ENCODE data around the gene RFX4. TPM values are rescaled to one million over a fixed set of nuclear protein-coding genes. Genes with fewer than 3 reads are reported as not detected.

The RFX4 gene
- total RNA-seq, 1 donor from 2014 or later = 53.8 TPM

GRCh38 chr12:106672314-106673025 lies 89.7 kb downstream of the RFX4 start:
- Mint-ChIP-seq H3K36me3 (ENCODE audit: low read depth) (peaks cover 17% of the 10 kb centered on the region), H3K27ac (ENCODE audit: unreplicated experiment) (peak overlapping the region; percentile 96), H3K27me3 (ENCODE audit: low read depth) (no peaks in the 10 kb centered on the region), H3K4me1 (peaks cover 73% of the 10 kb centered on the region), H3K4me3 (peak overlapping the region; percentile 69), H3K9me3 (peaks cover 4% of the 10 kb centered on the region)
- DNase-seq (ENCODE audit: low read depth, low spot score) = peak; percentile 16
- TF ChIP-seq CTCF (conservative IDR thresholded peaks at IDR 0.05) = no peak

DNA sequence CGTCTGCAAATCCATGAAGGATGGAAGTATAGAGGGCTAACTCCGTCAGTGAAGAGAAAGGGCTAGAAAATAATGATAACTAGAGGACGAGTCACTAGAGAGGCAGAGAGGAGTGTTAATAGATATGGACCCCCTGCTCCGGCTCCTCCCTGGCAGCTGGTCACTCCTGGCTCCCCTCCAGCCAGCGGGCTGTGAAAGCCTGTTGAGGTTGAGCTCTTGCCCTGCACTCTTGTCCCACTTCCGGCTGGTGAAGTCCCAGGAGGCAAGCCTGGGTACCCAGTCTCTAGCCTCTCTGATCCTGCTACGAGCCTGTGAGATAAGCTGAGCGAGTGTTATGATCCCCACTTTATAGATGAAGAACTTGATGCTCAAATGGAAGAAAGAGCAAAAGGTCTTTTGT lies 90.3 kb downstream of the RFX4 start:
- peaks cover 17% of the 10 kb centered on the region for H3K36me3 Mint-ChIP-seq (ENCODE audit: low read depth)
- H3K4me3 Mint-ChIP-seq = peak overlapping the region; percentile 69
- TF ChIP-seq CTCF (conservative IDR thresholded peaks at IDR 0.05) = no peak
- H3K9me3 Mint-ChIP-seq = peaks cover 4% of the 10 kb centered on the region
- peaks cover 77% of the 10 kb centered on the region for H3K4me1 Mint-ChIP-seq
- no peaks in the 10 kb centered on the region for H3K27me3 Mint-ChIP-seq (ENCODE audit: low read depth)
- peak overlapping the region; percentile 96 for H3K27ac Mint-ChIP-seq (ENCODE audit: unreplicated experiment)
- DNase-seq (ENCODE audit: low read depth, low spot score) = no peak

GRCh38 chr12:106675651-106676435 lies 93.0 kb downstream of the RFX4 start:
- Mint-ChIP-seq H3K27ac (ENCODE audit: unreplicated experiment) (no peak overlapping the region), H3K36me3 (ENCODE audit: low read depth) (peaks cover 16% of the 10 kb centered on the region), H3K4me1 (peaks cover 77% of the 10 kb centered on the region), H3K27me3 (ENCODE audit: low read depth) (no peaks in the 10 kb centered on the region), H3K9me3 (peaks cover 4% of the 10 kb centered on the region), H3K4me3 (no peak overlapping the region)
- no peak for TF ChIP-seq CTCF (conservative IDR thresholded peaks at IDR 0.05)
- DNase-seq (ENCODE audit: low read depth, low spot score) = no peak

DNA sequence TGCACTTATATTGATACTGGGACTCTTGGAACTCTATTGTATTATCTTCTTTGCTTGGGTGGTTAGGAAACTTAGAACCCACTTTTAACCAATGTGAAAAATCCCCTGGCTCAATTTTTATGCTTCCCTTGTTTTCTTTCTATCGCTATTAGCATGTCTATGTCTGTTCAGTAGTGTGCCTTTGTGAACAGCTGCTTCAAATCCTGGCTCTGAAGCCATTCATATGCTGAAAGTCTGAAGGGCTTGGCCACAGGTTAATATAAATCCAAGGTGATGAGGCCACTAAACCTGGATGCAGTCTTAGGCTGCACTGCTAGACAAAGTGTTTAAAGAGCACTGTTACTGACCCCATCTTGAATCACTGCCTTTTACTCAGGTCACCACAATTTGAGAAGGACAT lies 96.8 kb downstream of the RFX4 start:
- no peak for TF ChIP-seq CTCF (conservative IDR thresholded peaks at IDR 0.05)
- no peak for DNase-seq (ENCODE audit: low read depth, low spot score)
- Mint-ChIP-seq H3K4me1 (peaks cover 61% of the 10 kb centered on the region), H3K4me3 (no peak overlapping the region), H3K9me3 (peaks cover 4% of the 10 kb centered on the region), H3K36me3 (ENCODE audit: low read depth) (peaks cover 35% of the 10 kb centered on the region), H3K27me3 (ENCODE audit: low read depth) (no peaks in the 10 kb centered on the region), H3K27ac (ENCODE audit: unreplicated experiment) (peak overlapping the region; percentile 23)

DNA sequence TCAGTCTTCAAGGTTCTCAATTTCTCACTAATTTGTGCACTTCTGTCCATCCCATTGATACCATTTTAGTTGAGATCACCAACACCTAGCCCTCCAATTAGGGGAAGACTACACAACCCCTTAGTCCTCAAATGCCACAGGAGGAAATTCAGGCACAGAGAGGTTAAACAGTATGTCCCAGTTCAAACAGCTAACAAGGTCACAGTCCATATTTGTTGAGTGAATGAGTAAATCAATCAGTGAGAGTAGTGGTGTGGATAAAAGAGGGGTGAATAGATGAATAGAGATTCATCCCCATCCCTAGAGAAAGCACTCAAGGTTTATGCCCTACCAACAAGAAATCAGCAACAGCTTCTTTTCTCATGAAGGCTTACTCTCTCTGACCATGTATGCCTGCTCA lies 97.5 kb downstream of the RFX4 start:
- no peak for DNase-seq (ENCODE audit: low read depth, low spot score)

More for the DNA sequence above, 97.5 kb downstream of the RFX4 start:
- no peak for TF ChIP-seq CTCF (conservative IDR thresholded peaks at IDR 0.05)
- peaks cover 32% of the 10 kb centered on the region for H3K36me3 Mint-ChIP-seq (ENCODE audit: low read depth)
- no peaks in the 10 kb centered on the region for H3K27me3 Mint-ChIP-seq (ENCODE audit: low read depth)
- H3K4me3 Mint-ChIP-seq = no peak overlapping the region
- peaks cover 57% of the 10 kb centered on the region for H3K4me1 Mint-ChIP-seq
- peak overlapping the region; percentile 54 for H3K27ac Mint-ChIP-seq (ENCODE audit: unreplicated experiment)
- H3K9me3 Mint-ChIP-seq = peaks cover 4% of the 10 kb centered on the region
